Measurements from ENCODE around the gene SCYGR4.

SCYGR4 gene

GRCh38 chr2:227614246-227614645 is 3.1 kb upstream of the SCYGR4 start:
- DNase-seq (ENCODE audit: low read depth in 2 of 2) = no peak

- no peak for DNase-seq (ENCODE audit: low read depth in 2 of 2)
Measured at GRCh38 chr2:227614740-227615139, 2.6 kb upstream of the SCYGR4 start, which contains the start of gene SCYGR3. Gene SCYGR3 (minus strand): TSS chr2:227614840. CDS start chr2:227614840, 0 bp downstream.

GRCh38 chr2:227615181-227615580 is 2.1 kb upstream of the SCYGR4 start:
- DNase-seq (ENCODE audit: low read depth in 2 of 2) = no peak

- DNase-seq (ENCODE audit: low read depth in 2 of 2) = no peak
Measured at GRCh38 chr2:227615906-227616305, 1.4 kb upstream of the SCYGR4 start.

- no peak for DNase-seq (ENCODE audit: low read depth in 2 of 2)
Measured at GRCh38 chr2:227616631-227617030, 667 bp upstream of the SCYGR4 start.

DNA sequence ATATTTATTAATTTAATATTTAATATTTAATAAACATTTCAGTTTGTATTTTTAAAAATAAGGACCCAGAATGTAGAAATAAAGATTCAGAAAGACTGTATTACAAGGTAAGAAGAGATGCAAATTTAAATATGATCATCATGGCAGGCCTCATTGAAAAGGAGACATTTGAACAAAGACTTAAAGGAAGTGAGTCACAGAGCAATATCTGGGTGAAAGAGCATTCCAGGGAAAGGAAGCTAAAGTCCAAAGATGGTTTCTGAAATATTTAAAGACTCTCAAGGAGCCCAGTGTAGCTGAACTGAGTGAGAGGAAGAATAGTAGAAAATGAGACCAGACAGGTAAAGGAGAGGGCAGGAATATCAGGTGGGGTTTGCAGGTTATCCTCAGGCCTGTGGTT is 5.9 kb downstream of the SCYGR4 start:
- DNase-seq (ENCODE audit: low read depth in 2 of 2) = peak; percentile 21 to 26

- DNase-seq (ENCODE audit: low read depth in 2 of 2) = no peak
Measured at GRCh38 chr2:227625420-227625819, 8.1 kb downstream of the SCYGR4 start.

GRCh38 chr2:227626580-227627151 is 9.4 kb downstream of the SCYGR4 start:
- DNase-seq (ENCODE audit: low read depth in 2 of 2) = no peak

DNA sequence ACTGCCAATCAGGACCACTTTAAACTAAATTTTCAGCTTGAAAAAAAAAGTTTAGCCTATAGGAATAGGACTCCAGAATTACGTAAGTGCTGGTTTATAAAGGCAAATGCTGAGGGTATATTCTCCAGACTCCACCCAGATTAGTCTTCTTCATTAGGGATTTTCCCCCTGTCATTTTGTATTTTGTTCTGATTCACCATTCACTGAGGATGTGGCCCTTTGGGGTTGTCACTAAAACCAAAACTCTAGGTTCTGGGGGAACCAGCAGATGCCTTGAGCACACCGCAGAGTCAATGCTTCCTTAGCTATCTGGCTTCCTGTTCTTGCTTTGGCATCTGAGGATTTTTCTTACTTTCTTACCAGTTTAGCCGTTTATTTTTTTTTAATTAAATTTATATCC is 10.5 kb downstream of the SCYGR4 start:
- no peak for DNase-seq (ENCODE audit: low read depth in 2 of 2)

- DNase-seq (ENCODE audit: low read depth in 2 of 2) = no peak
Measured at GRCh38 chr2:227629435-227629834, 12.1 kb downstream of the SCYGR4 start.

DNA sequence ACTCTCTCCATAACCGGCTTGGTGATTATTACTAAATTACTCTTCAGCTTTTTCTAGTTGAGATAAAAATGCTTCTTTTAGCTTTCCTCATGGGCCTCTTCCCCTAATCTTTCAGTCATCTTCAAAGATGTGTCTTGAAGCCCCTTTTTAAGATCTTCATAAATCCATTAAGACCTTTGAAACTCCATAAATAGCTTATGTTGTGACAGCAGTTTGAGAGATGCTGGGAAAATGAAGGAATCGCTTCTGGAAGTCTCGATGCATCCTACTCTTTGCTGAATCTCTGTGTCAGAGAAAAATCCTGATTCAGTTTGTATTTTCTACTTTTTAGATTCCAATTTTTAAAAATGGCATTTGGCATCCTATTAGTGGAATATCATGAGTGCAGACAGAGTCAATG is 13.0 kb downstream of the SCYGR4 start:
- no peak for DNase-seq (ENCODE audit: low read depth in 2 of 2)

GRCh38 chr2:227632827-227633226 is 15.5 kb downstream of the SCYGR4 start:
- DNase-seq (ENCODE audit: low read depth in 2 of 2) = no peak

DNA sequence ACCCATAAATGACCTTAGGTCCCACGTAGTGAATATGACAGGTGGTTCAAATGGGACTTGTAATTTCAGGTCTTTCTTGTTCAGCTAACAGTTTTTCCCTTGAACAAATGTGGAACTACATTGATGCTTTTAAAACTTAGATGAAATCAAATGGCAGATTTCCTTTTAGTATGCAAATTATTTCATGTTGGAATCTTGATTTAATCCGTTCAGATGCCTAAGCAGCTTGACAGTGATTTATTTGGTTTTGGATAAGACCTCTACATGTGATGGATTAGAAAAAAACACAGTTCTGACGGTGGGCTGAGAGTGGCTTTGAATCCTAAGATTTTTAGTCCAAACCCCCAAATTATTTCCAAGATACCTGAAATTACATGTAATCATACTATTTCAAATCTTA is 16.9 kb downstream of the SCYGR4 start:
- DNase-seq (ENCODE audit: low read depth in 2 of 2) = no peak

- no peak for DNase-seq (ENCODE audit: low read depth in 2 of 2)
Measured at GRCh38 chr2:227642656-227643055, 25.4 kb downstream of the SCYGR4 start.

DNA sequence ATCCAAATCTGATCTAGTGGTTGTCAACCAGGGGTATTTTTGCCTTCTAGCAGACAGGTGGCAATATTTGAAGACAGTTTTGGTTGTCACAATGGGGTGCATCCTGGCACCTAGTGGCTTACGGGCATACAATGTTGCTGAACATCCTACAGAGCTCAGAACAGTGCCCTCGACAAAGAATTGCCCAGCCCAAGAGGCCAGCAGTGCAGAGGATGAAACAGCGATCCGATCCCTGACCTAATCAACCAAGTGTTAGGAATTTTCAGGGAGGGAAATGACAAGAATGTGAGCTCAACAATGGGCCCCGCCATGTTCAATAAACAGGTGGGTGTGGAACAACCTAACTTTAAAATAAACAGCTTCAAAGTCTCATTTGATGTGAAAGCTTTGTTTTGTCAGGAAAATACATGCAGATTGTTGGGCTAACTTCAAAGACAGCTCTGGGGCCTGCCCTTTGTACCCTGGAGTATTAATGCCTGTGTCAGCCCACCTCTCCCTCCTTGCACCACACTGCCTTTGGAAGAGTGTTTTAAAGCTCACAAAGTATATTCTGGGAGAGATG is 26.8 kb downstream of the SCYGR4 start:
- no peak for DNase-seq (ENCODE audit: low read depth in 2 of 2)

GRCh38 chr2:227653419-227653818 is 36.1 kb downstream of the SCYGR4 start:
- no peak for DNase-seq (ENCODE audit: low read depth in 2 of 2)

GRCh38 chr2:227654426-227654825 is 37.1 kb downstream of the SCYGR4 start:
- DNase-seq (ENCODE audit: low read depth in 2 of 2) = no peak

DNA sequence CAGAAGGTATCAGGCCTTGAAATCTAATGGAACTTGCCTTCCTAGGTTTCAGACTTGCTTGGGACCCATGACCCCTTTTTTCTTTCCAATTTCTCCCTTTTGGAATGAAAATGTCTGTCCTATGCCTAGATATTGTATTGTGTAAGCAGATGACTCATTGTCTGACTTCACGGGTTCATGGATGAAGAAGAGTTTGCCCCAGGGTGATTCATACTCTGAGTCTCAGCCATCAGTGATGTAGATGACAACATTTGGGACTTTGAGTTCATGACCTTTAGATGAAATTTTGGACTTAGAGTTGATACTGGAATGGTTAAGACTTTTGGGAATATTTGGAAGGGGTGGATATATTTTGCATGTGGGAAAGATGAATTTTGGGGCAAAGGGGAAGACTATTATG is 38.2 kb downstream of the SCYGR4 start:
- peak; percentile 29 to 43 for DNase-seq (ENCODE audit: low read depth in 2 of 2)

DNA sequence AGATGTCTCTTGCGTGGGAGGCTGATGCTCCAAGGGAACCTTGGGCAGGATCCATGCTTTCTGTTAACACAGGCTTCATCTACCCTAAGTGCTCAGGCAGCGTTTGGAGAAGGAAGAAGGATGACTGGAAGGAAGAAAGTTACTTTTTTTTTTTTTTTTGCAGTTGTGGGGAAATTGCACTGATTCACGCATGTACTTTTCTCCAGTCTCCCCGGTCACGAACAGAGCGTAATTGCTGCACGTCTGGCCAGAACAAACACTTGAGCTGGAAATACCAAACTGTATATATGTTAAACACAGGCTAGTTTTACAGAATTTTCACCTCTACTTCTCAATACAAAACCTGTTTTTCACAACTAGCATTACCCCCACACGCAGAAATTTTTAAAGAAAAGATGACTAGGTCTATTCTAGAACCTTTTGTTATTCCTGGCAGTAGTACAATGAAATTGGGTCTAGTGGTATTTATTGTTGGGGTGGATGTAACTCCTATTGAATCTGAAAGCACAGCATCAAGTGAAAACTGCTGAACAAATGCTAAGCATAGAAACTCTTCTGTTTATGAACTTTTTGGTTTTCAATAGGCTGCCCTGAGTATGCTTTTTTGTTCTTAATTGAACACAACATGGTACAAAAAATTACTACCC is 40.0 kb downstream of the SCYGR4 start:
- no peak for DNase-seq (ENCODE audit: low read depth in 2 of 2)

GRCh38 chr2:227661025-227661649 is 43.8 kb downstream of the SCYGR4 start:
- no peak for DNase-seq (ENCODE audit: low read depth in 2 of 2)

GRCh38 chr2:227661827-227662226 is 44.5 kb downstream of the SCYGR4 start:
- DNase-seq (ENCODE audit: low read depth in 2 of 2) = no peak

GRCh38 chr2:227665189-227665940 is 48.1 kb downstream of the SCYGR4 start:
- no peak for DNase-seq (ENCODE audit: low read depth in 2 of 2)

All from fibroblast of skin of left biceps (primary cell).